GM21390 (cell line): Measurements from ENCODE around the gene IL20.

ENCODE experiments used
- ATAC-seq: cut with Tn5 transposase; IDR thresholded peaks from one replicate; pipeline ENCODE4 v1.9.1; 2021; ENCODE audit not compliant: unreplicated experiment

Gene IL20, protein sequence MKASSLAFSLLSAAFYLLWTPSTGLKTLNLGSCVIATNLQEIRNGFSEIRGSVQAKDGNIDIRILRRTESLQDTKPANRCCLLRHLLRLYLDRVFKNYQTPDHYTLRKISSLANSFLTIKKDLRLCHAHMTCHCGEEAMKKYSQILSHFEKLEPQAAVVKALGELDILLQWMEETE

DNA sequence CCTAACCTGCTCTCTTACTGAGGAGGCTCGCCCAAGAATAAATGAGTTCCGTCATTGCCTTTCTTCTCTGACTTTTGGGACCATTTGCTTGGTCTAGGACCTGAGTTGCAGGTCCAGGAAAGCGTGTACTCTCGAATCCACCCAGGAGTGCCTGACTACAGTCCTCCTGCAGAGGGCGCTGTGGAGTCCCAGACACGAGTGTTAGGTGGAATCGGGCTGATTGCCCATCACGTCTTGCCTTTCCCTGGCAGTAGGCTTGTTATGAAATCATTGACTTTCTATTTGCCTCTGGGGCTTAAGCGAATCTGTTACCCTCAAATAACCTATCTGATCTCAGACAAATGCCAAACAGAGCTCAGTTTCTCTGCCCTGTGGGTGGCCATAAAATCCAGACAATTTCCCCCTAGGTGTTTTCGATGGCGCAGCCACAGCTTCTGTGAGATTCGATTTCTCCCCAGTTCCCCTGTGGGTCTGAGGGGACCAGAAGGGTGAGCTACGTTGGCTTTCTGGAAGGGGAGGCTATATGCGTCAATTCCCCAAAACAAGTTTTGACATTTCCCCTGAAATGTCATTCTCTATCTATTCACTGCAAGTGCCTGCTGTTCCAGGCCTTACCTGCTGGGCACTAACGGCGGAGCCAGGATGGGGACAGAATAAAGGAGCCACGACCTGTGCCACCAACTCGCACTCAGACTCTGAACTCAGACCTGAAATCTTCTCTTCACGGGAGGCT, at the start of gene IL20:
IL20 (plus strand) TSS at position 685 of the 733 bp plus-strand sequence. CDS start 230 bp downstream, outside the sequence.
- no peak for ATAC-seq

DNA sequence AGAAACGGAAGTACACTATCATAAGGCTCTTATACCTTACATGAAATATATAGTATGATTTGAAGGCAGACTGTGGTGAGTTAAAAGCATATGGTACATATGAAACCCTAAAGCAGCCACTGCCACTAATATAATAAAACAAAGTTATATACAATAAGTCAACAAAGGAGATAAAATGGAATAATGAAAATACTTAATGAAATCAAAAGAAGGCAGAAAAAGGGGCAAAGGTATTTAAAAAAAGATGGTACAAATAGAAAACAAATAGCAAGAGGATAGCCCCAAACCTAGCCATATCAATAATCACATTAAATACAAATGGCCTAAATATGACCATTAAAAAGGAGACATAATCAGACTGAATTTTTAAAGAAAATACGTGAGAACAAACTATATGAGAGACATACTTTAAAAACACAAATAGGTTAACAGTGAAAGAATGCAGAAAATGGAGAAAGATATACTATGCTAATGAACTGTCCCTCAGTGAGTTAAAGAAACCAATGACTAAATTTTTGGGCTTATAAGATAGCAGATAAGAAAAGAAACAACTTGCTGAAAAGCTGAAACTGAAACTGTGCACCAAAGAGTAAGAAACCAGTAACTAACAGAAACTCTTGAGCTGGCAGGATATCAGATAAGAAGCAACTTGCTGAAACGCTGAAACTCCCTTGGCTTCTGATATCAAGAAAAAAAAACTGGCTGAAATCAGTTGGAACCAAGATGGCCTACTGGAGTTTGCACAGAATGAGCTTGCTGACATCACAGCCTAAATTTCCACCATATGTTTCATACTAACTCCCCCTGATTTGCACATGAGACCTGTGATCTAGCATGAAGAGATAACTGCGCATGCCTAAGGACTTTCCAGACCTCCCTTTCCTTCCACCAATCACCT, 48.8 kb upstream of the IL20 start:
- ATAC-seq = peak; percentile 70

DNA sequence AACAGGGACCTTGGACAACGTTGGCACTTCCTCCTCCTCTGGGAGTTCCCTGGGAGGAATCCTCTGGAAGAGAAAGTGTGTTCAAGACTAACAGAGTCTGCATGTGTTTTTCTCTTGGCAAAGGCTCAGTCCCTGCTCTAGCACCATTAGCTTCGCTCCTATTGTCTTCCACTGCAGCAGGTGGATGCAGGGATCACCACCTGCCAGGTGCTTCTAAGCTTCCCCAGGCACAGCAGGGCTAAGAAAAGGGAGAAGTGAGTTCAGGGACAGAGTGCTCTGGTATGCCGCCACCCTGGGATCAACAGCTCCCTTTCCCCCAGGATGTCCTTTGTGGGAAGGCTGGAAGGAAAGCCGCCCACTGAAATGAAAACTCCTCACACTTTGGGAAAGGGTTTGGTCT, 43.9 kb upstream of the IL20 start:
- ATAC-seq = no peak

DNA sequence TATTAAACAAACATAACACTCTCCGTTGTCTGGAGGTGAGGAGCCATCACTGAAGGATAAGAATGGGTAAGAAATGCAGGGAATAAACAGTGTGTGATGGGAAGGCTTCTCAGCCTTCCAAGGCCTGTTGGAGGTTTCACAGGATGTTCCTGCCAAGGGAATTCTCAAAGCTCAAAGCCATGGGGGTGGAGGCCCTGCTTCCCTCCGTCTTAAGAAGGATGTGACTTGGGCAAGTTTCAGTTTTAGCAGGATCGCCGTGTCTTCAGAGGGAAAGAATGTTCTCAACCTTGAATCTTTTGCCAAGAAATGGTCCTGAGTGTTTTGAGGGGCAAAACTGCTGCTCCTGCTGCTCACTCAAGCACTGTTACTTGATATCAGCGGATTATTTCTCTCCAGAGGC, 41.7 kb upstream of the IL20 start:
- ATAC-seq = no peak

DNA sequence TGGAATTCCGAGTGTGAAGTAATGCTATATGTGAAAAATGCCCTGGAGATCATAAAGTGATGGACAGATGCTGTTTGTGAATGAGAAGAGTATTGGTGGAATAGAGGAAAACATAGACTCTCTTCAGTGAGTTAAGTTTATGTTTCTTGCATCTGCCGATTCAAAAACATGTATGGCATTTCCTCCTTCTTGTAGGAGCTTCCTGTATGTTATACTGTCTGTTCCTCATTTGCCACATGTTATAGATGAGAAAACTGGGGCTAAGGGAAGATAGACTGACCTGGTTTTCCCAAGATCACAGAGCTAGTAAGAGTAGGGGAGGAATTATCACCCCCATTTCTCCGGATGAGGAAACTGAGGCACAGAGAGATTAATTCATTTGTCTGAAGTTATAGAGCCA, 41.1 kb upstream of the IL20 start:
- ATAC-seq = no peak

DNA sequence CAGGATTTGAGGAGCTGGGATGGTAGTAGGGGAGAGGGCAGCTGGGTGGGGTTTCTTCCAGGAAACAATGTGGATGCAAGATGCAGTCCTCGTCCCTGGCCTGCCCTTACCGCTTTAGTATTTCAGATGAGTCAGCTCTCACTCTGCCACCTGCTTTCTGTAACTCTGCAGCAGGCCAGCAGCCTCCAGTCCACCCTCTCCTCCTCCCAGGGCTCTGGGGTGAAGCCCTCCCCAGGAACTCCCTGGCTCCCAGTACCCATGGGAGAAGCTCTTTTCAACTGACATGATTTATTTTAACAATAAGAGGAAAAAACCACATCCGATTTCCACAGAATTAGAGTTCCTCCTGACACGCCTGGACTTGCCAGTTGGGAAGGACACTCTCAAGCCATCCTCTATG, 39.0 kb upstream of the IL20 start:
- no peak for ATAC-seq

DNA sequence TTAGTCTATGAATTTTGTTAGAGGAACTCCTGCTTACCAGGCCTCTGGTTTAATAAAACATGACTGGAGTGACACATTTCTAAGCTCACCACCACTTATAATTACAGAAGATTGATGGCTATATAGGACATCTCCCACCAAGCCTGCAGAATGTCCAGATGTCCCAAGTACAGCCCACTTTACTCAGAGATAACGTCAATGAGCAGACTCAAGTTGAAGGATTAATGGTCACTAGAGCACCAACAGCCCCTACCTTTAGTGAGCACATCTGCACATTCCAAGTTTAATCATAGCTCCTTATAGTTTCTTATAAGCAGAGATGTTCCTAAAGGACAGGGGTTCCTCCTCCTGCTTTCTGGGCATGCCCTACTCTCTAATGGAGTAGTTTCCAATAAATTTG, 37.4 kb upstream of the IL20 start:
- ATAC-seq = no peak

DNA sequence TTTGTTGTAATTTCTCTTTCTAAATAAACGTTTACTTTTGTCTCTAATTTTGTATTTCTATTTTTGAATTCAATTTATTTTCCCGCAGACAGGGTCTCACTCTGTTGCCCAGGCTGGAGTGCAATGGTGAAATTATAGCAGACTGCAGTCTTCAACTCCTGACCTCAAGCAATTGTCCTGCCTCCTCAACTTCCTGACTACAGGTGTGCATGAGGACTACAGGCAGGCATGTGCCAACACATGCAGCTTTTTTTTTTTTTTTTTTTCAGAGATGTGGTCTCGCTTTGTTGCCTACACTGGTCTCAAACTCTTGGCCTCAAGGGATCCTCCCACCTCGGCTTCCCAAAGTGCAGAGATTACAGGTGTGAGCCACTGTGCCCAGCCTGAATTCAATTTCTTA, 36.7 kb upstream of the IL20 start:
- ATAC-seq = no peak

DNA sequence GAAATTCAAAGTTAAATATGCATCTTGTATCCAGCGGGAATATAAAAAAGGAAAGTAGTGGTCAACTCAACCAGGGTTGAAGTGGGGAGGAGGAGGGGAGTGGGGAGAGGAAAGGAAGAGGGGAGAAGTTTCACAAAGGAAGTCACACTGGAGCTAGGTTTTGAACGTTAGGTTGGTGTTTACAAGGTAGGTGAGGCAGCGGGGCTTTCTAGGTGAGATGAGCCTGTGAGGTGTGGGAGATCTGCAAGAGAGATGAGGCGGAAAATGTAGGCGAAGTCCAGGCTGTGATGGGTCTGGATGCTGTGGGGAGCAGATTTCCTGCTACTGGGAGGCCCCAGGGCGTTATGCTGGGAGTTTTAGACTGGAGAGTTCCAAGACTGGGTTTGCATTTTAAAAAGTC, 36.1 kb upstream of the IL20 start:
- no peak for ATAC-seq

DNA sequence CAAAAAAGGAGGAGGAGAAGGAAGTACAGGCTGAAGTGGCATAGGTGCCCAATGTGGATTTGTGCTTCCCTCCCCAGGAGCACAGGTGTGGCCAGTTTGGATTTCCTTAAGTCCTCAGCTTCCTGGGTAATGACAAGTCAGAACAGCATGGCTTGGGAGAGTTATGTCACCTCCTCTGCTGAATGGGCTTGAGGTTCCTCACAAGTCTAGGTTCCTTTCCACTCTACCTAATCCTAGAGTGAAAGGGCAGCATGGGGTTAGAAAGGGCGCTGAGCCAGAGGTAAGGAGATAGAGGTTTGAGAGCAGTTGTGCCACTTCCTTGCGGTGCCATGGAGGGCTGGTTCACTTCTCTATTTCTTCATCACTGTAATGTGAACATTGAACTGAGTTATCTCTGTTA, 35.5 kb upstream of the IL20 start:
- no peak for ATAC-seq

DNA sequence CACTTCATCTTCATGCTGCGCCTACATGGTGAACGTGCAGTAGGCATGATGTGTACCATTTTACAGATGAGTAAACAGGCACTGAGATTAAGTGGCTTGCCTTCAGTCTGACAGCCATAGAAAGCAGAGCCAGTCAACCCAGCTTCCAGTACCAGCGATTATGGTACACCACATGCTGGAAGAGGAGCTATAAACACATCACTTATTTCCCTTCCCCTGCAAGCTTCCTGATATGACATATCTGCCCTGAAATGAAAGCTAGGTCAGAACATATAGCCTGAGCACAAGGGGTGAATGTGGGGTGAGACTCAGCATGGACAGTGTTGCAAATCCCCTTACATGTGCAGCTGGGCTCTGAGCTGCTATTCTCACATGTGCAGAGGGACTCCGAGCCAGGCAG, 33.8 kb upstream of the IL20 start:
- ATAC-seq = no peak

DNA sequence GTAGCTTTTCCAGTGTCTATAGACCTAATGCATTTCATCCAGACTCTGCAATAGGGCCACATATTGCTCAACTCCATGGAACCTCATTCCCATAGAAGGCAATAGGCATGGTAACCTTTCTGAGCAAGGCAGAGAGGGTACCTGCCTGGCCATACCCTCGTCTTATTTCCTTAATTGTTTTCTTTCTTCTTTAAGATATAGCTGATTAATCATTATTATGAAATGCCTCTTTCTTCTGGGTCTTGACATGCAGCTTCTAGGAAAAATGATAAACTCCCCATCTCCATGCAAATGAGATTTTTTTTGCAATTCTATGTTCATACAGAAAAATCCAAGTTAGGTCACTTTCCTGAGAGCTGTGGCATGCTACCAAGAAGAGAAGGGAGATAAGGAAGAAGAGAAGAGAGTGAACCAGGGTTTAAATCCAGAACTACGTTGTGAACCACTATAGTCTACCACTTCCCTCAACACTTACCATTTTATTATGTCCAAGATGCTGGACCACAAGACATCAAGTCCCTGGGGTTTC, 33.0 kb upstream of the IL20 start:
- ATAC-seq = no peak

DNA sequence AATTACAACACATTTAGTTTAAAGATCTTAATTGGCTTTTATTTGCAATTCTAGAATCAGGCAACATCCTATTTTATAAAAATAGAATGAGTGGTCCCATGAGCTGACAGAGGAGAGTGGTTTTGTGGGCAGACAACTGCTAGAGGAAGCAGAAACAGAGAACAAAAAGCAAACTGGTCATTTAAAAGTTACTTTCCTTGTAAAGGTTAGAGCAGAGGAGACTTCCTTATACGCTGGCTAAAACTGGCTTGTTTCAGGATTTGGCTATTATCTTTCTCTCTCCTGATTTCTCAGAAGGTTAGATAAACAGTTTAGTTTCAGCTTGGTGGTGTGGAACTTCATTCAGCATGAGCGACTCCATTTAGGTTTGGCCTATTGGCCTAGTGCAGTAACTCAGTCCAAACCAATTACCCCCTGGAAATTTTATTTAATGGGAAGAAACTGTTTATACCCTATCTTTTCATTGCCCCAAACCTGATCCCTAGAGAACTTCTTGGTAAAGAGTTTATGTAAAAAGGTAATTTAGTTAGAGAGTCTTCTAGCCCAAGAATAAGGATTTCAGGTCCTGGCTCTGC, 32.2 kb upstream of the IL20 start:
- no peak for ATAC-seq

DNA sequence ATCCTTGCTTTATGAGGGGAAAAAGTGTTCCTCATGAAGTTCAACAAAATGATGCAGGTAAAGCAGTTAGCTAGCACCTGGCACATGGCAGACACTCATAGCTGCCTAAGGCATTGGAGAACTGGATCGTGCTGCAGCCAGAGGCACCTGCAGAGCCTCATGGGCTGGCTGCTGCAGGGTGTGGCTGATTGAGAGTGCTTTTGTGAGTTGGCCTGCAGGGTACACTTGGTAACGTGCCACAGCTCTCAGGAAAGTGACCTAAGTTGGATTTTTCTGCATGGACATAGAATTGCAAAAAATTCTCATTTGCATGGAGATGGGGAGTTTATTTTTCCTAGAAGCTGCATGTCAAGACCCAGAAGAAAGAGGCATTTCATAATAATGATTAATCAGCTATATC, 31.6 kb upstream of the IL20 start:
- no peak for ATAC-seq

DNA sequence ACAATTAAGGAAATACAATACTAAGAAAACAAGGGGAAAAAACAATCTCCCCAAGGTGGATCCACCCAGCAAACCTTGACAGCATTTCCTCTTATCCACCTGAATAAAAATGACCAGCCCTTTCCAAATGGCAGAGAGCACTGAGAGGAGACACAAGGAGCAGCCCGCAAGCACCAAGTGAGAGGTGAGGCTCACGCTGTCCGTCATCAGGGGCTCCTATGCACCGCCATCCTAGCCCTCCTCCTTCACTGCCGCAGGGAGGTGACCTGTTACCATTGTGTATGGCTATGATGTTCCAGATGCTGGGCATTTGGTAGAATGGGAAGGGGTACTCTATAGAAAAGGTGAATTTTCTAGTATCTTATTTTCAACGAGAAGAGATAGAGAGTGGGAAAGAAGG, 31.2 kb upstream of the IL20 start:
- no peak for ATAC-seq

DNA sequence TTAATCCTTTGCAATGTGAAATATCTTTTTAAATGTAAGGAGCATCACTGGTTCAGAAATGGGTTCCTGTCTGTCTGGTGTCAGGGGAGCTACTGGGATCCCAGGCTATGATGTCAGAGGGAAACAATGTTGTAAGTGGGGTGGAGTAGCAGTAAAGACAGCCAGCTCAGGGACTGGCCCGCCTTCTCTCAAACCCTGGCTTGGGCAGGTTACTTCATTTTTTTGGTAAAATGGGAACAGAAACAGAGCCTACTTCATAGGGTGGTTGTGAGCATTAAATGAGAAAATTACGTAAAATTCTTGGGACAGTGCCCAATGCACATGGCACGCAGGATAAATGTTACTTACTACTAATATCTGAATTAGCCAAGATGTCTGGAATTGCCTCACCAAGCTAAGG, 30.7 kb upstream of the IL20 start:
- no peak for ATAC-seq

DNA sequence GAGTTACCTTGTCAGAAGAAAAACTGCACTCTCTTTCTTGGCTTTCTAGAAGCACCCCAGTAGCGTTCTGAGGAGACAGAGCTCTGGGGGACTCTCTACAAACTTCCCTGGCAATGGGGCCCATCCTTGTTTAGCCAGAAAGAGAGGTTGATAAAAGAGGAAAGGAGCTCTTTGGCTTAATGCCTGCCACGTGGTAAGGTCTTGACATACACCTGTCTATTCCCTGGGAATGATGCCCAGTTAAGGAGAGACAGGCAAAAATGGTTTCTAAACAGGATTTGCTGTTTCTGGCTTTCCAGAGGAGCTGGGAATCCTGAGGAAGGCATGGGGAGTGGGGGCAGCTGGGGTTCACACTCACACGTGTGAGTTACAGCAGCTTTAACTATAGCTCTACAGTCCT, 30.2 kb upstream of the IL20 start:
- ATAC-seq = no peak

DNA sequence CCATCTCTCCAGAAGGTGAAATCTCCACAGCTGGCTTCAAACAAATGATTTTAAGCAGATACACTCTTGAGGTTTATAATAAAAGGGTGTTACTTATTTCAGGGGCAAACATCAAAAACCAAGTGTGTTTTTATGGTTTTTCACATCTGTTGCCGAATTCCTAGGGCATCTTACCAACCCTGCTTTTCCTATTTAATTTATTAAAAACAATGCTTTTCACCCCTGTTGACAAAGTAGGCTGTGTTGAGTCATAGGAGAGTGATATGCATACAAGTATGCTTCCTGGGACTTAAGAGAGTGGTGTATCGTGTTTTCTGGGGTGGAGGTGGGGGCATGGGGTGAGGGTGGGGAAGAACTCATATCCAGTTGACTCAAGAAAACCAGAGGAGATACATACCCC, 29.3 kb upstream of the IL20 start:
- ATAC-seq = no peak

DNA sequence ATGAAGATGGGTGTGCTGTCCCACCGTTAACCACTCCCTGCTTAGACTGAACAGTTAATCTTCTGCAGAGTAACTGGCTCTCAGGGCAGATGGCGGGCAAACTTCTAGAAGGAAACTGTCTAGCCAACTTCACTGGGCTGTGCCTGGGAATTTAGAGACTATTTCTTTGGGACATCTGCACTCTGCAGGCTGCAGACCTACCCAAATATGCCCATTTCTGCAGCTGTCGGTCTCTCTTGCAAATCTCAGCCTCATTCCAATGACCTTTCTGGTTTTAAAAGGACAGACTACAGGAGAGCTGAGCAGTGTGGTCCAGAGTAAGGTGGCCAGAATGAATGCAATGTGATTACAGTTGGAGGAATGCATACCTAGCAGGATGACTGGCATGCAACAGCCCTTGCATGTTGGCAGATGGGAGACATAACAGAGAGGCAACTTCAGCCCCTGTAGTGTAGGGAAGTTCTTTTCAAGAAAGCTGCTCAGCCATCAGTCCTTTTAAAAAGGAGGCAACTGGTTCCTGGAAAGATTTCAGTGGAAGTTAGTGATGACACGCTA, 26.3 kb upstream of the IL20 start:
- ATAC-seq = no peak

DNA sequence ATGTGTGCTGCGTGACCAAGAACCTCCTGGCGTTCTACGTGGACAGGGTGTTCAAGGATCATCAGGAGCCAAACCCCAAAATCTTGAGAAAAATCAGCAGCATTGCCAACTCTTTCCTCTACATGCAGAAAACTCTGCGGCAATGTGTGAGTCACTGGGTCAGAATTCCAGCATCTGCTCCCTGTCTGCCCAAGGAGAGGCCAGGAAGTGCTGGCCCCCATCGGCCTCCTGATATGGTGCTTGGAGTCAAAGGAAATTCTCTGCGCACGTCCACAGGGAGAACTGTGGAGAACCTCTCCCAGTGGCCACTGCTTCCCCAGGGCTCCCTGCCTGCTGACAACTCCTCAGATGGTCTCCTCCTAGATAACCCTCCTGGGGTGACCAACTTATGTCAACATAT, 25.6 kb upstream of the IL20 start:
- ATAC-seq = no peak
